Ovary (tissue), 3 donors: ENCODE data around the gene SNTA1.

Source experiments
- EP300 ChIP-seq: sonication (generic); formaldehyde crosslinking; IDR thresholded peaks from one replicate; pipeline ENCODE4 v1.6.1; 2017; ENCODE audit warnings: antibody characterized with exemption
- POLR2A ChIP-seq: fragments of 450-650 bp; IDR thresholded peaks from one replicate; pipeline ENCODE4 v1.6.1; 2017; ENCODE audit warnings: antibody characterized with exemption, mild to moderate bottlenecking, moderate library complexity
- TF ChIP-seq, protein P1 (sequence below), 3 donors: fragments of 450-650 bp in 2 of 3; fragments of 200-600 bp in 1 of 3; IDR thresholded peaks; one replicate each; pipeline versions ENCODE4 v1.5.1 to v1.8.0; 2016 to 2022; ENCODE audit warnings: antibody characterized with exemption in 3 of 3, mild to moderate bottlenecking in 1 of 3
- donor health status: DM: no; HTN: no; CAD: no.

GRCh38 chr20:33401921-33402369, 41.6 kb downstream of the SNTA1 start:
- TF ChIP-seq, protein P1, sequence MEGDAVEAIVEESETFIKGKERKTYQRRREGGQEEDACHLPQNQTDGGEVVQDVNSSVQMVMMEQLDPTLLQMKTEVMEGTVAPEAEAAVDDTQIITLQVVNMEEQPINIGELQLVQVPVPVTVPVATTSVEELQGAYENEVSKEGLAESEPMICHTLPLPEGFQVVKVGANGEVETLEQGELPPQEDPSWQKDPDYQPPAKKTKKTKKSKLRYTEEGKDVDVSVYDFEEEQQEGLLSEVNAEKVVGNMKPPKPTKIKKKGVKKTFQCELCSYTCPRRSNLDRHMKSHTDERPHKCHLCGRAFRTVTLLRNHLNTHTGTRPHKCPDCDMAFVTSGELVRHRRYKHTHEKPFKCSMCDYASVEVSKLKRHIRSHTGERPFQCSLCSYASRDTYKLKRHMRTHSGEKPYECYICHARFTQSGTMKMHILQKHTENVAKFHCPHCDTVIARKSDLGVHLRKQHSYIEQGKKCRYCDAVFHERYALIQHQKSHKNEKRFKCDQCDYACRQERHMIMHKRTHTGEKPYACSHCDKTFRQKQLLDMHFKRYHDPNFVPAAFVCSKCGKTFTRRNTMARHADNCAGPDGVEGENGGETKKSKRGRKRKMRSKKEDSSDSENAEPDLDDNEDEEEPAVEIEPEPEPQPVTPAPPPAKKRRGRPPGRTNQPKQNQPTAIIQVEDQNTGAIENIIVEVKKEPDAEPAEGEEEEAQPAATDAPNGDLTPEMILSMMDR (IDR thresholded peaks at IDR 0.05): no peak
- TF ChIP-seq POLR2A: no peak
- TF ChIP-seq EP300: no peak
